Measurements from ENCODE around the gene SPATA46.

The SPATA46 gene

DNA sequence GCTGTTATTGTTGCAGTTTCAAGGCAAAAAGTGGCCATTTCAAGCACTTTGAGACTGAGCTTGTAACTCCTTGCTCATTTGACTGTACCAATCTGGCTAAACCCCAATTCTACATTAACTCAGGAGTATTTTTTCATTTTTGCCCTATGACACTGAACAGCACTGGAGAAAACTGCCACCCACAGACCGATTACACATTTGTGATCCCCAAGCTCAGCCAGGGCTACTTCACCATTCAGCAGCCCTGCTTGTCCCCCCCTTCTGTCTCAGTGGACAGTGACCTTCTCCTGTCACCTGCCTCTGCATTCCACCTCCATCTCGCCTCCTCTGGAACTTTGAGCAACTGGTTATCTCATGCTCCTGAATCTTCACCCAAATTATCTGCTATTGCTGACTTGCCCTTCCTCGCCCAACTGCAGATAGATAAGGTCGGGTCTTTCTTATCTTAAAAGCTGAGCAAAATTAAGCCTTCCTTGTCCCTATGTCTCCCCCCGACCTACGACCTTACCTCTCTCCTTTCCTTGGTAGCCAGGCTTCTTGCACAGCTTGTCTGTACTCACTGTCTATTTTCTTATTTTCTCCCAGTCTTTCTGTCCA is 25.3 kb downstream of the SPATA46 start:
- TF ChIP-seq, protein P1, sequence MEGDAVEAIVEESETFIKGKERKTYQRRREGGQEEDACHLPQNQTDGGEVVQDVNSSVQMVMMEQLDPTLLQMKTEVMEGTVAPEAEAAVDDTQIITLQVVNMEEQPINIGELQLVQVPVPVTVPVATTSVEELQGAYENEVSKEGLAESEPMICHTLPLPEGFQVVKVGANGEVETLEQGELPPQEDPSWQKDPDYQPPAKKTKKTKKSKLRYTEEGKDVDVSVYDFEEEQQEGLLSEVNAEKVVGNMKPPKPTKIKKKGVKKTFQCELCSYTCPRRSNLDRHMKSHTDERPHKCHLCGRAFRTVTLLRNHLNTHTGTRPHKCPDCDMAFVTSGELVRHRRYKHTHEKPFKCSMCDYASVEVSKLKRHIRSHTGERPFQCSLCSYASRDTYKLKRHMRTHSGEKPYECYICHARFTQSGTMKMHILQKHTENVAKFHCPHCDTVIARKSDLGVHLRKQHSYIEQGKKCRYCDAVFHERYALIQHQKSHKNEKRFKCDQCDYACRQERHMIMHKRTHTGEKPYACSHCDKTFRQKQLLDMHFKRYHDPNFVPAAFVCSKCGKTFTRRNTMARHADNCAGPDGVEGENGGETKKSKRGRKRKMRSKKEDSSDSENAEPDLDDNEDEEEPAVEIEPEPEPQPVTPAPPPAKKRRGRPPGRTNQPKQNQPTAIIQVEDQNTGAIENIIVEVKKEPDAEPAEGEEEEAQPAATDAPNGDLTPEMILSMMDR (IDR thresholded peaks at IDR 0.05; ENCODE audit: low read depth, low read length, poor library complexity, severe bottlenecking) = no peak
- TF ChIP-seq EZH2phosphoT487 (IDR thresholded peaks at IDR 0.05; ENCODE audit: borderline replicate concordance, low read length) = no peak
- Histone ChIP-seq H3K4me2 (ENCODE audit: low read length) (no peak overlapping the region), H3K27me3 (ENCODE audit: control insufficient read depth, low read length) (peaks cover 5% of the 10 kb centered on the region), H3K4me3 (ENCODE audit: low read length) (no peak overlapping the region), H3K27ac (ENCODE audit: low read depth, low read length) (no peak overlapping the region), H3K9me2 (replicated peaks; ENCODE audit: control insufficient read depth, low read length) (no peaks in the 10 kb centered on the region), H3F3A (ENCODE audit: control insufficient read depth, insufficient read depth) (no peaks in the 10 kb centered on the region), H3K79me2 (ENCODE audit: control insufficient read depth, low read length) (no peaks in the 10 kb centered on the region), H3K36me3 (ENCODE audit: control insufficient read depth, low read length) (no peaks in the 10 kb centered on the region), H4K20me1 (ENCODE audit: control insufficient read depth, insufficient read depth, low read depth, low read length) (no peaks in the 10 kb centered on the region), H3K9me3 (ENCODE audit: control insufficient read depth, insufficient read depth, low read length) (no peaks in the 10 kb centered on the region), H3K4me1 (ENCODE audit: control insufficient read depth, low read length) (no peaks in the 10 kb centered on the region)

DNA sequence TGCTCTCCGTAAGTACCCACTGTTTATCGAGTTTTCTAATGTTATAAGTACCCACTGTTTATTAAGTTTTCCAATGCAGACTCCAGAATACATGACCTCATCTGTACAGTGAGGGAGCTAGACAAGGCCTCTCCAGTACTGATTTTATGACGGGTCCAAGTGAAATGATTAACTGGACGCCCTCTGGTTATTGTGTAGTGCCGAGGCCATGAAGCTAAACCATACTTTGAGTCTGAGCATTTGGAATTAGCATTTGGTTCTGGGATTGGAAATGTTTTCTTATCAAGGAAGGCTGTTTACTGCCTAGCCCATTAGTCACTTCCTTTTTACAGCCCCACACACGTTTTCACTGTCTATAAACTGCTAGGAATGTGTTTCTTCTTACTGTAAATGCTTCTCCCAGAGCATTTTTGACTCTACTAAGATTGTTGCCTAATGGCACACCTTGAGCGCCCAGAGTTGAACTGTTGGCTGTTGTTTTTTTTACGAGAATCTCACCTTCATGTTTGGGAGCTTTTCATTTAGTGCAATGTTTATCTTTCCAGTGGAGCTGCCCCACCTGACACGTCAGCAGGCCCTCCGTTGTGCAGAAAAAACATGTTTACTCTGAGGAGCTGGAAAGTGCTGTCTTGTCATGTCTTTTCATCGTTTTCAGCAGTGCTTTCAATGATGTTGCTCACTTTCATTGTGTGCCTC is 26.9 kb downstream of the SPATA46 start:
- Histone ChIP-seq H4K20me1 (ENCODE audit: control insufficient read depth, insufficient read depth, low read depth, low read length) (no peaks in the 10 kb centered on the region), H3K9me3 (ENCODE audit: control insufficient read depth, insufficient read depth, low read length) (no peaks in the 10 kb centered on the region), H3K27ac (ENCODE audit: low read depth, low read length) (no peak overlapping the region), H3K79me2 (ENCODE audit: control insufficient read depth, low read length) (no peaks in the 10 kb centered on the region), H3K4me2 (ENCODE audit: low read length) (no peak overlapping the region), H3F3A (ENCODE audit: control insufficient read depth, insufficient read depth) (no peaks in the 10 kb centered on the region), H3K4me1 (ENCODE audit: control insufficient read depth, low read length) (no peaks in the 10 kb centered on the region), H3K9me2 (replicated peaks; ENCODE audit: control insufficient read depth, low read length) (no peaks in the 10 kb centered on the region), H3K27me3 (ENCODE audit: control insufficient read depth, low read length) (peaks cover 5% of the 10 kb centered on the region), H3K36me3 (ENCODE audit: control insufficient read depth, low read length) (no peaks in the 10 kb centered on the region), H3K4me3 (ENCODE audit: low read length) (no peak overlapping the region)
- TF ChIP-seq EZH2phosphoT487 (IDR thresholded peaks at IDR 0.05; ENCODE audit: borderline replicate concordance, low read length) = no peak
- TF ChIP-seq, protein P1 (IDR thresholded peaks at IDR 0.05; ENCODE audit: low read depth, low read length, poor library complexity, severe bottlenecking) = no peak

DNA sequence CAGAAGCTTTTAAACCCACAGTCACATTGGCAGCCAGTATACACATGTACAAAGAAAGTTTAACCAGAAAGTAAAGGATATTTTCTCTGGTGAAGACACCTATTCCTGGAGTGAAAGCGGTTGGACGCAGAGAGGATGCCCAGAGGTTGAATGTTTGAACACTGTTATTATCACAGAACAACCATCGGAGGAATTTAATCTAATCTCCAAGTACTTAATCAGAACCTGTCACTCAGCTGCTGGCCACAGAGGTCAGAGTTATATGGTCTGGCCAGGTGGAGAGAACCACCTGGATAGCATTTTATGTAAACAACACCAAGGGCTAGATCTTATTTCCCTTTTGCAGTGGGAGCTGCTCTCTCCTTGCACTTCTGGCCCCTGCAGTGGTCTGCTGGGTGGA is 29.4 kb downstream of the SPATA46 start:
- H3K4me3 ChIP-seq (ENCODE audit: low read length) = no peak overlapping the region
- no peaks in the 10 kb centered on the region for H3K36me3 ChIP-seq (ENCODE audit: control insufficient read depth, low read length)
- H3K27me3 ChIP-seq (ENCODE audit: control insufficient read depth, low read length) = peaks cover 5% of the 10 kb centered on the region
- TF ChIP-seq EZH2phosphoT487 (IDR thresholded peaks at IDR 0.05; ENCODE audit: borderline replicate concordance, low read length) = no peak
- TF ChIP-seq, protein P1 (IDR thresholded peaks at IDR 0.05; ENCODE audit: low read depth, low read length, poor library complexity, severe bottlenecking) = no peak
- no peaks in the 10 kb centered on the region for H3K4me1 ChIP-seq (ENCODE audit: control insufficient read depth, low read length)
- no peaks in the 10 kb centered on the region for H4K20me1 ChIP-seq (ENCODE audit: control insufficient read depth, insufficient read depth, low read depth, low read length)
- no peaks in the 10 kb centered on the region for H3K9me2 ChIP-seq (replicated peaks; ENCODE audit: control insufficient read depth, low read length)
- H3K27ac ChIP-seq (ENCODE audit: low read depth, low read length) = no peak overlapping the region
- no peaks in the 10 kb centered on the region for H3F3A ChIP-seq (ENCODE audit: control insufficient read depth, insufficient read depth)
- no peaks in the 10 kb centered on the region for H3K9me3 ChIP-seq (ENCODE audit: control insufficient read depth, insufficient read depth, low read length)
- no peak overlapping the region for H3K4me2 ChIP-seq (ENCODE audit: low read length)
- no peaks in the 10 kb centered on the region for H3K79me2 ChIP-seq (ENCODE audit: control insufficient read depth, low read length)
